ENCODE measurements around the gene DPP4. TPM values are rescaled to one million over a fixed set of nuclear protein-coding genes. Genes with fewer than 3 reads are reported as not detected.

The DPP4 gene
- total RNA-seq, 1 experiment from 2014 or later = 0.80 TPM

DNA sequence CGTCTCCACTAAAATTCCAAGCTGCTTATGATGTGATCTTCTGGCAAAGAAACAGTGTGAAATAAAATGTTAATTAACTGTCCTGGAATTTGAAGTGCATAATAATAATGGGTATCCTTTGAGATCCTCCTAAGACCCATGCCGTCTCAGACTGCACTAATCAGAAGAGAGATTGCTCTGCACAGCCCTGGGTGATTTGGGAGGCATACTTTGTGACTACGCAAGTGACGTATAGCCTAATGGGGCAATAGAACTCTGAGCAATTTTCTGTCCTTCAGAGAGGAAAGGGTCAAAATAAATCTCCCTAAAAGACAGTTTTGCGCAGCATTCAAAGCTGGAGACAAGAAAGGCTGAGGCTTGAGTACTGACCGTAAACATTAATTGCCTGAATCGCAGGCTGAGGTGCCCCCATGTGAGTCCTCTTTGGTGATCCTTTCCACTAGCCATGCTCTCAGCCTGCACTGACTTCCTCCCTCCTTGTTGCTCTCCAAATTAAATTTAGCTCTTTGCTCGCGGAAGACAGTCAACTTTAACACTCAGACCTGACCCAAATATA, 76.0 kb downstream of the DPP4 start:
- H3K4me3 ChIP-seq (ENCODE audit: low read depth, low read length, poor library complexity, severe bottlenecking) = no peak overlapping the region
- intact Hi-C loops (cut with micrococcal nuclease; ENCODE audit: unreplicated experiment) = no loop called here
- H3K27me3 ChIP-seq (replicated peaks; ENCODE audit: insufficient read depth, low read depth, low read length, poor library complexity) = no peaks in the 10 kb centered on the region
- DNase-seq (ENCODE audit: low spot score) = no peak
- no peaks in the 10 kb centered on the region for H3K36me3 ChIP-seq (ENCODE audit: insufficient read depth, low read length, poor library complexity, severe bottlenecking)
- H3K27ac ChIP-seq (ENCODE audit: low read depth, low read length, poor library complexity, severe bottlenecking) = no peak overlapping the region
- CTCF ChIA-PET = no interaction called here
- BruUV-seq (replicated peaks) = no TSS peak
- no peaks in the 10 kb centered on the region for H3K9me3 ChIP-seq (ENCODE audit: low read depth, low read length, poor library complexity, severe bottlenecking)
- POLR2A ChIA-PET (ENCODE audit: low non-redundant PET) = no interaction called here
- TF ChIP-seq, protein P1, sequence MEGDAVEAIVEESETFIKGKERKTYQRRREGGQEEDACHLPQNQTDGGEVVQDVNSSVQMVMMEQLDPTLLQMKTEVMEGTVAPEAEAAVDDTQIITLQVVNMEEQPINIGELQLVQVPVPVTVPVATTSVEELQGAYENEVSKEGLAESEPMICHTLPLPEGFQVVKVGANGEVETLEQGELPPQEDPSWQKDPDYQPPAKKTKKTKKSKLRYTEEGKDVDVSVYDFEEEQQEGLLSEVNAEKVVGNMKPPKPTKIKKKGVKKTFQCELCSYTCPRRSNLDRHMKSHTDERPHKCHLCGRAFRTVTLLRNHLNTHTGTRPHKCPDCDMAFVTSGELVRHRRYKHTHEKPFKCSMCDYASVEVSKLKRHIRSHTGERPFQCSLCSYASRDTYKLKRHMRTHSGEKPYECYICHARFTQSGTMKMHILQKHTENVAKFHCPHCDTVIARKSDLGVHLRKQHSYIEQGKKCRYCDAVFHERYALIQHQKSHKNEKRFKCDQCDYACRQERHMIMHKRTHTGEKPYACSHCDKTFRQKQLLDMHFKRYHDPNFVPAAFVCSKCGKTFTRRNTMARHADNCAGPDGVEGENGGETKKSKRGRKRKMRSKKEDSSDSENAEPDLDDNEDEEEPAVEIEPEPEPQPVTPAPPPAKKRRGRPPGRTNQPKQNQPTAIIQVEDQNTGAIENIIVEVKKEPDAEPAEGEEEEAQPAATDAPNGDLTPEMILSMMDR (conservative IDR thresholded peaks at IDR 0.05; ENCODE audit: low read depth, low read length) = no peak
- no peak for TF ChIP-seq EZH2 (IDR thresholded peaks at IDR 0.05; ENCODE audit: borderline replicate concordance, low read depth, low read length, poor library complexity, severe bottlenecking)
- no peaks in the 10 kb centered on the region for H3K4me1 ChIP-seq (ENCODE audit: insufficient read depth, low read length, poor library complexity, severe bottlenecking)

DNA sequence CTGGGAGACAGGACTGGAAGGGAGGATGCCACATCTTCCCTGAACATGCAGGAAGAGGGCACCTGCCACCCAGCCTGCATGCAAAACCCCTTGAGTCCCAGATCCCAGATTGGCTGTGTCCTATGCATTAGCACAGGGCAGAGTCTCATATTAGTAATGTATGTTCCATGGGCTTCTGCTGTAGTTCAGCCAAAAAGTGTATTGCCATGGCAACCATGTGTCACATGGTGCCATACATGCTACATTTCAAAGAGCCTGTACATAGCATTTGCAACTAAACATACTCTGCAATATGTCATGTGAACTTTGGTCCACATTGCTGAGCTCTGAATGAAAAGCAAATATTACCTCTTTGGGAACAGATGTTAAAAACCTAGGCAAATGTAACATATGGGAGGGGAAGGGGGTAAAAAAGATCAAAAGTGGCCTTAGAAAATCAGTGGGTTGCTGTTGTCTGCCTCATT, 78.4 kb downstream of the DPP4 start:
- TF ChIP-seq, protein P1 (conservative IDR thresholded peaks at IDR 0.05; ENCODE audit: low read depth, low read length) = no peak
- TF ChIP-seq EZH2 (IDR thresholded peaks at IDR 0.05; ENCODE audit: borderline replicate concordance, low read depth, low read length, poor library complexity, severe bottlenecking) = no peak
- BruUV-seq (replicated peaks) = no TSS peak

DNA sequence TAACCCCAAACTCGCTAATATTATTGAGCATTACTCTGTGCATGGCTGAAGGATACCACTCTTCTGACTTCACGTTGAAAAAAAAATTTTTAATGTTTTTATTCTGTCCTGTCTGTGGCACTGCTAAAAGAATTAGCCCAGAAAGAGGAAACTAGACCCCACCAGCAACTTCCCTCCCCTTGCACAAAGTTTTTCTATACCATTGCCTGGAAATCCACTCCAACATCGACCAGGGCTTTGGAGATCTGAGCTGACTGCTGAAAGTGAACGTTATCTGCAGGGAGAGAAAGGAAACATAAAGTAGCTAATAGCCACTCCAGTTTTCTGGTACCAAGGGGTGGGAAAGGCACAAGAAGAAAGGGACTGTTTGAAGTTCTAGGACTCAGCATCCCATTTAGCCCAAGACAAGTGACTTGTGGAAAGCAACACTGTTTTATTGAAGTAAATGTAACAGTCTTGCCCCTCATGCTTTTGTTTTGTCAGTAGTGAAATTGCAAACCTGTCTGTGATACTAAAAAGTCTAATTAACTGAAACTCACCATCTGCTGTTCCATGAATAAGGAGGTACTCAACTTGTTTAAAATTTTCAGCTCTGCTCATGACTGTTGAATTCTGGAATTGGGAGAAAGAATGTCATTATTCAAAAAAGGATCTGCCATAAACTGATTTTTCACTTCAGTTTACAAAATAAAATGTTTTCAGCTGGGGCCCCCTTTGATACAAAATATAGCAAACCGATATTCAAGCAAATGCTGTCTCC, 79.1 kb downstream of the DPP4 start:
- H3K27me3 ChIP-seq (replicated peaks; ENCODE audit: insufficient read depth, low read depth, low read length, poor library complexity) = no peaks in the 10 kb centered on the region
- H3K27ac ChIP-seq (ENCODE audit: low read depth, low read length, poor library complexity, severe bottlenecking) = no peak overlapping the region
- H3K4me3 ChIP-seq (ENCODE audit: low read depth, low read length, poor library complexity, severe bottlenecking) = no peak overlapping the region
- TF ChIP-seq, protein P1 (conservative IDR thresholded peaks at IDR 0.05; ENCODE audit: low read depth, low read length) = no peak
- no peak for TF ChIP-seq EZH2 (IDR thresholded peaks at IDR 0.05; ENCODE audit: borderline replicate concordance, low read depth, low read length, poor library complexity, severe bottlenecking)
- intact Hi-C loops (cut with micrococcal nuclease; ENCODE audit: unreplicated experiment) = no loop called here
- no peaks in the 10 kb centered on the region for H3K36me3 ChIP-seq (ENCODE audit: insufficient read depth, low read length, poor library complexity, severe bottlenecking)
- BruUV-seq (replicated peaks) = no TSS peak
- H3K9me3 ChIP-seq (ENCODE audit: low read depth, low read length, poor library complexity, severe bottlenecking) = no peaks in the 10 kb centered on the region
- no peaks in the 10 kb centered on the region for H3K4me1 ChIP-seq (ENCODE audit: insufficient read depth, low read length, poor library complexity, severe bottlenecking)
- POLR2A ChIA-PET (ENCODE audit: low non-redundant PET) = no interaction called here
- no peak for DNase-seq (ENCODE audit: low spot score)
- CTCF ChIA-PET = no interaction called here

More for the DNA sequence above, 78.4 kb downstream of the DPP4 start:
- intact Hi-C loops (cut with micrococcal nuclease; ENCODE audit: unreplicated experiment) = no loop called here
- Histone ChIP-seq H3K9me3 (ENCODE audit: low read depth, low read length, poor library complexity, severe bottlenecking) (no peaks in the 10 kb centered on the region), H3K36me3 (ENCODE audit: insufficient read depth, low read length, poor library complexity, severe bottlenecking) (no peaks in the 10 kb centered on the region), H3K27me3 (replicated peaks; ENCODE audit: insufficient read depth, low read depth, low read length, poor library complexity) (no peaks in the 10 kb centered on the region), H3K4me1 (ENCODE audit: insufficient read depth, low read length, poor library complexity, severe bottlenecking) (no peaks in the 10 kb centered on the region), H3K4me3 (ENCODE audit: low read depth, low read length, poor library complexity, severe bottlenecking) (no peak overlapping the region), H3K27ac (ENCODE audit: low read depth, low read length, poor library complexity, severe bottlenecking) (no peak overlapping the region)
- no peak for DNase-seq (ENCODE audit: low spot score)
- ChIA-PET CTCF (no interaction called here), POLR2A (ENCODE audit: low non-redundant PET) (no interaction called here)

All from A673 (cell line).